H9 (cell line): ENCODE results near the gene TOMM70. TPM values are rescaled to one million over a fixed set of nuclear protein-coding genes. Genes with fewer than 3 reads are reported as not detected.

Experiments used
- DNase-seq: peaks from one replicate; pipeline ENCODE4 v3.0.0-alpha.2; 2017
- H2AFZ ChIP-seq: one replicate; pipeline ENCODE4 v1.6.1; 2013; ENCODE audit warnings: mild to moderate bottlenecking, low read length, control low read depth, moderate library complexity
- H2AK5ac ChIP-seq: 2 replicates; pipeline ENCODE4 v1.6.1; 2013; ENCODE audit warnings: low read length, control low read depth, mixed read lengths; ENCODE audit not compliant: insufficient read length
- H2BK120ac ChIP-seq: one replicate; pipeline ENCODE4 v1.6.1; 2013; ENCODE audit warnings: low read depth, mild to moderate bottlenecking, low read length, control low read depth, inconsistent platforms; ENCODE audit not compliant: poor library complexity, severe bottlenecking
- H2BK12ac ChIP-seq: 2 replicates; pipeline ENCODE4 v1.6.1; 2013; ENCODE audit warnings: low read length, control low read depth, mixed read lengths, low read depth; ENCODE audit not compliant: insufficient read length
- H2BK15ac ChIP-seq: 2 replicates; pipeline ENCODE4 v1.6.1; 2013; ENCODE audit warnings: low read depth, low read length, control low read depth
- H2BK20ac ChIP-seq: one replicate; pipeline ENCODE4 v1.6.1; 2013; ENCODE audit warnings: low read depth, mild to moderate bottlenecking, low read length, control low read depth, inconsistent platforms; ENCODE audit not compliant: poor library complexity, severe bottlenecking
- H2BK5ac ChIP-seq: 2 replicates; pipeline ENCODE4 v1.6.1; 2013; ENCODE audit warnings: low read length, control low read depth, mixed read lengths; ENCODE audit not compliant: insufficient read length
- H3K14ac ChIP-seq: 2 replicates; pipeline ENCODE4 v1.6.1; 2013; ENCODE audit warnings: low read length, control low read depth; ENCODE audit not compliant: insufficient read depth
- H3K18ac ChIP-seq: 2 replicates; pipeline ENCODE4 v1.6.1; 2013; ENCODE audit warnings: low read depth, mild to moderate bottlenecking, mixed read lengths, low read length, control low read depth; ENCODE audit not compliant: insufficient read length
- H3K23ac ChIP-seq: 2 replicates; pipeline ENCODE4 v1.6.1; 2013; ENCODE audit warnings: low read length, control low read depth, mixed read lengths, low read depth; ENCODE audit not compliant: insufficient read length
- H3K23me2 ChIP-seq: 2 replicates; pipeline ENCODE4 v1.6.1; 2013; ENCODE audit warnings: low read depth, mild to moderate bottlenecking, mixed read lengths, low read length, control low read depth; ENCODE audit not compliant: insufficient read length, poor library complexity, severe bottlenecking
- H3K27ac ChIP-seq: 2 replicates; pipeline ENCODE4 v1.5.1; 2013; ENCODE audit warnings: low read length, control low read depth, mixed read lengths, low read depth; ENCODE audit not compliant: insufficient read length
- H3K27me3 ChIP-seq: 2 replicates; pipeline ENCODE4 v1.6.1; 2013; ENCODE audit warnings: low read length, control low read depth, inconsistent platforms; ENCODE audit not compliant: insufficient read depth
- H3K4ac ChIP-seq: 2 replicates; pipeline ENCODE4 v1.6.1; 2013; ENCODE audit warnings: low read depth, mild to moderate bottlenecking, control low read depth, inconsistent platforms, low read length, moderate library complexity
- H3K4me1 ChIP-seq: 2 replicates; pipeline ENCODE4 v1.6.1; 2013; ENCODE audit warnings: low read length, control low read depth, inconsistent platforms; ENCODE audit not compliant: insufficient read depth
- H3K4me2 ChIP-seq: 2 replicates; pipeline ENCODE4 v1.6.1; 2013; ENCODE audit warnings: low read length, control low read depth, mixed read lengths; ENCODE audit not compliant: insufficient read length, insufficient read depth
- H3K56ac ChIP-seq: 2 replicates; pipeline ENCODE4 v1.6.1; 2013; ENCODE audit warnings: low read depth, mild to moderate bottlenecking, mixed read lengths, low read length, control low read depth; ENCODE audit not compliant: insufficient read length
- H3K79me1 ChIP-seq: 2 replicates; pipeline ENCODE4 v1.6.1; 2013; ENCODE audit warnings: low read depth, mild to moderate bottlenecking, moderate library complexity, low read length, control low read depth, inconsistent platforms; ENCODE audit not compliant: insufficient read depth, poor library complexity, severe bottlenecking
- H3K79me2 ChIP-seq: 2 replicates; pipeline ENCODE4 v1.6.1; 2013; ENCODE audit warnings: low read length, control low read depth, inconsistent platforms; ENCODE audit not compliant: insufficient read depth
- H3K9ac ChIP-seq: 2 replicates; pipeline ENCODE4 v1.6.1; 2013; ENCODE audit warnings: low read length, control low read depth, mixed read lengths; ENCODE audit not compliant: insufficient read length; ENCODE audit errors: extremely low read depth
- H3K9me3 ChIP-seq: one replicate; pipeline ENCODE4 v1.6.1; 2013; ENCODE audit warnings: low read depth, low read length, inconsistent platforms; ENCODE audit not compliant: control insufficient read depth
- H3T11ph ChIP-seq: one replicate; pipeline ENCODE4 v1.6.1; 2013; ENCODE audit warnings: mild to moderate bottlenecking, low read length, control low read depth, inconsistent platforms
- H4K20me1 ChIP-seq: one replicate; pipeline ENCODE4 v1.6.1; 2013; ENCODE audit not compliant: control insufficient read depth, insufficient read length, insufficient read depth
- H4K5ac ChIP-seq: 2 replicates; pipeline ENCODE4 v1.6.1; 2013; ENCODE audit warnings: low read depth, mild to moderate bottlenecking, mixed read lengths, low read length, control low read depth; ENCODE audit not compliant: insufficient read length
- H4K8ac ChIP-seq: replicated peaks from 2 replicates; pipeline ENCODE4 v1.6.1; 2013; ENCODE audit warnings: low read length, control low read depth, mixed read lengths, low read depth; ENCODE audit not compliant: insufficient read length
- H4K91ac ChIP-seq: 2 replicates; pipeline ENCODE4 v1.6.1; 2013; ENCODE audit warnings: low read depth, mild to moderate bottlenecking, moderate library complexity, mixed read lengths, low read length, control low read depth; ENCODE audit not compliant: insufficient read length
- H3K27ac Mint-ChIP-seq, 3 experiments: 2 replicates in 2 of 3; 3 replicates in 1 of 3; pipeline ENCODE4 v1.8.0; 2020 to 2021; ENCODE audit warnings: mixed read lengths in 3 of 3, mild to moderate bottlenecking in 1 of 3, moderate library complexity in 1 of 3
- H3K27me3 Mint-ChIP-seq: 2 replicates; pipeline ENCODE4 v1.8.0; 2021; ENCODE audit warnings: low read depth, mild to moderate bottlenecking, moderate library complexity, mixed read lengths
- H3K36me3 Mint-ChIP-seq, 3 experiments: 2 replicates in 2 of 3; 3 replicates in 1 of 3; pipeline ENCODE4 v1.8.0; 2020 to 2021; ENCODE audit warnings: low read depth in 3 of 3, mixed read lengths in 3 of 3; ENCODE audit not compliant: insufficient read depth in 1 of 3
- H3K4me1 Mint-ChIP-seq, 2 experiments: 2 replicates each; pipeline ENCODE4 v1.8.0; 2020; ENCODE audit warnings: mixed read lengths in 2 of 2
- H3K4me3 Mint-ChIP-seq, 2 experiments: 2 replicates in 1 of 2; 3 replicates in 1 of 2; pipeline ENCODE4 v1.8.0; 2020 to 2021; ENCODE audit warnings: mild to moderate bottlenecking in 2 of 2, mixed read lengths in 2 of 2, moderate library complexity in 1 of 2
- H3K9me3 Mint-ChIP-seq, 2 experiments: 2 replicates in 1 of 2; 3 replicates in 1 of 2; pipeline ENCODE4 v1.8.0; 2020; ENCODE audit warnings: mild to moderate bottlenecking in 2 of 2, mixed read lengths in 2 of 2, moderate library complexity in 1 of 2
- CTCF ChIP-seq: fragments of 200-600 bp; sonication (generic); conservative IDR thresholded peaks from 3 replicates; pipeline ENCODE4 v1.8.0; 2021; ENCODE audit warnings: antibody characterized with exemption, mild to moderate bottlenecking
- WGBS: extraction: QIAGEN DNeasy Blood & Tissue Kit; methylation state at CpG from one replicate; pipeline ENCODE4 v1.1.7; 2013; ENCODE audit warnings: missing lambda C conversion rate, low lambda C conversion rate, mixed read lengths; ENCODE audit not compliant: insufficient read length; ENCODE audit errors: extremely low coverage; 5-methylcytosine and 5-hydroxymethylcytosine counted together
- total RNA-seq: library from RNA; stranded (reverse); gene quantifications from 2 replicates; pipeline ENCODE4 v1.2.1, GENCODE V29; 2021

Gene TOMM70
- total RNA-seq, 1 experiment from 2014 or later, result 53.0 TPM

- Mint-ChIP-seq H3K4me3 (no peak overlapping the region), H3K4me1 (peaks cover 42 to 51% of the 10 kb centered on the region in 2 experiments), H3K27ac (no peak overlapping the region; a peak in 1 of 7 replicates), H3K27me3 (no peaks in the 10 kb centered on the region), H3K36me3 (peaks cover 7 to 35% (median 11%) of the 10 kb centered on the region in 3 experiments; a peak in 5 of 7 replicates), H3K9me3 (no peaks in the 10 kb centered on the region)
- Histone ChIP-seq H3K4me1 (peaks cover 5% of the 10 kb centered on the region; the same call in 1 of the 2 replicates), H2BK12ac (no peak overlapping the region), H3K27me3 (no peaks in the 10 kb centered on the region), H2BK20ac (no peak overlapping the region), H3K27ac (no peak overlapping the region), H3K23ac (no peak overlapping the region), H2BK15ac (no peak overlapping the region), H3K79me1 (no peaks in the 10 kb centered on the region), H3K9ac (no peak overlapping the region), H3K79me2 (no peaks in the 10 kb centered on the region; the same call in 1 of the 2 replicates), H3K4ac (no peak overlapping the region), H2BK120ac (no peak overlapping the region), H3T11ph (no peak overlapping the region), H3K14ac (no peak overlapping the region), H2AK5ac (no peak overlapping the region), H3K4me2 (no peak overlapping the region), H2AFZ (no peak overlapping the region), H4K8ac (no peak overlapping the region), H3K23me2 (no peaks in the 10 kb centered on the region), H3K18ac (no peak overlapping the region), H4K91ac (no peak overlapping the region), H3K9me3 (no peaks in the 10 kb centered on the region), H2BK5ac (no peak overlapping the region), H3K56ac (no peak overlapping the region), H4K5ac (no peak overlapping the region), H4K20me1 (no peaks in the 10 kb centered on the region)
- no peak for TF ChIP-seq CTCF
- DNase-seq, result no peak
- WGBS, result no CpG with 5 or more reads among the region's 1 CpG
Observed at GRCh38 chr3:100416863-100417262, 16.0 kb upstream of the TOMM70 start.
